ENCODE measurements around the gene IGSF5.

DNA sequence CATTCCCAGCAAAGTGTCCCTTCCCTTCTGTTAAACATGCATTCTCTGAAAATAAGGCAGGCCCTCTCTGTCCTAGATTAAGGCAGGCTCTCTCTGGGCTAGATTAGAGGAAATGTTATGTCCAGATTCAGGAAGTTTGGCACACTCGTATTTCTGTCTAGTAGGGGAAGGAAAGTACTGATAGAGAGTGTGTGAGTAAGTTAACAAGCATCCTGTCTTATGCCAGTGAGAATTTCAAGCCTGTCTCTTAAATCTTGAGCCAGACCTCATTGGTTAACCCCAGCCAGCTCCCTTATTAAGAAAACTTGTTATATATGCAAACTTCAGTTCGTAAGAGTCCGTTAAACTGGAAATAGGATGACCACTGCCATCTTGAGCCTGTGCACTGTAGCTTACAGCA lies 31.6 kb downstream of the IGSF5 start:
- no peak for TF ChIP-seq ZNF423 (tag by site-specific recombination; IDR thresholded peaks at IDR 0.05)
- no peak for TF ChIP-seq ZNF121 (tag by site-specific recombination; IDR thresholded peaks at IDR 0.05)
- no peak for TF ChIP-seq ZBTB20 (tag by site-specific recombination; IDR thresholded peaks at IDR 0.05)
- TF ChIP-seq ZBTB7A (tag by site-specific recombination; IDR thresholded peaks at IDR 0.05; ENCODE audit: low read depth), result no peak
- TF ChIP-seq ZNF433 (tag by site-specific recombination; IDR thresholded peaks at IDR 0.05; ENCODE audit: low read depth), result no peak
- no peak for TF ChIP-seq CTCF (tag by site-specific recombination; IDR thresholded peaks at IDR 0.05)
- no peak for TF ChIP-seq YY1 (tag by site-specific recombination; IDR thresholded peaks at IDR 0.05)
- no peak for TF ChIP-seq ZNF292 (tag by site-specific recombination; IDR thresholded peaks at IDR 0.05; ENCODE audit: borderline replicate concordance, low read depth)
- TF ChIP-seq ZNF777 (tag by site-specific recombination; IDR thresholded peaks at IDR 0.05; ENCODE audit: borderline replicate concordance), result no peak
- TF ChIP-seq SP2 (tag by site-specific recombination; IDR thresholded peaks at IDR 0.05), result no peak
